SK-N-SH (cell line): Measurements from ENCODE around the gene KIF13A.

Experiments used
- CTCF ChIP-seq: fragments of 200-600 bp; sonication (generic); IDR thresholded peaks from 2 replicates; pipeline ENCODE4 v1.6.1; 2017; ENCODE audit warnings: antibody characterized with exemption, mild to moderate bottlenecking, moderate library complexity
- EZH2phosphoT487 ChIP-seq: fragments of 200-600 bp; sonication (generic); IDR thresholded peaks from 2 replicates; pipeline ENCODE4 v1.6.1; 2017; ENCODE audit warnings: low read depth, mixed run types, mild to moderate bottlenecking, antibody characterized with exemption, moderate library complexity, borderline replicate concordance
- GATA2 ChIP-seq: sonication (generic); formaldehyde crosslinking; IDR thresholded peaks from 2 replicates; pipeline ENCODE4 v1.5.0; 2020; ENCODE audit warnings: mild to moderate bottlenecking, missing genetic modification reagents
- JUND ChIP-seq: IDR thresholded peaks from 2 replicates; pipeline ENCODE4 v1.4.0; 2012
- POLR2AphosphoS5 ChIP-seq: IDR thresholded peaks from 2 replicates; pipeline ENCODE4 v1.6.1; 2012; ENCODE audit warnings: low read depth, low read length
- SIN3A ChIP-seq: IDR thresholded peaks from 2 replicates; pipeline ENCODE4 v1.6.1; 2012; ENCODE audit warnings: low read depth, mild to moderate bottlenecking, low read length, moderate library complexity, borderline replicate concordance
- SMC3 ChIP-seq: IDR thresholded peaks from 2 replicates; pipeline ENCODE4 v1.6.1; 2012; ENCODE audit warnings: low read depth, low read length, improper control_type of control experiment
- TAF1 ChIP-seq: IDR thresholded peaks from 2 replicates; pipeline ENCODE4 v1.6.1; 2012; ENCODE audit warnings: low read depth, mild to moderate bottlenecking, low read length, moderate library complexity, borderline replicate concordance
- USF1 ChIP-seq: IDR thresholded peaks from 2 replicates; pipeline ENCODE4 v1.4.0; 2012; ENCODE audit warnings: low read depth, borderline replicate concordance

DNA sequence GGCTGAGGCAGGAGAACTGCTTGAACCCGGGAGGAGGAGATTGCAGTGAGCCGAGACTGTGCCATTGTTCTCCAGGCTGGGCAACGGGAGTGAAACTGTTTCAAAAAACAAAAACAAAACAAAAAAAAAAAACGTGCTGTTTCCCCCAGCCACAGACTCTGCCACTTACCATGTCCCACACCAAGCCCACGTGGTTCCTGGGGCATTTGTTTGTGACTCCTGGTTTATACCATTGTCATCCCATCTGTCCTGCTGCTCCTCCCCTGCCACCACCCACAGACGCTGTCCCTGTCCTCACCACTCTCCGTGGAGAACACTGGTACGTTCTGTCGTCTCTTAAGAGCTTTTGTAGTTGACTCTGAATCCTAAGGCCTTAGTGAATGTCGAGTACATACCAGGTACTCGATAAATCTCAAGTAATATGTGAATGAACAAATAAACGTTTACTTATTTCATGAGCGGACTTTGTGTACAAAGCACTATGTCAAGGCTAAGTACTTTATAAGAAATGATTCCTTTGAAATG, 48.0 kb upstream of the KIF13A start:
- TF ChIP-seq EZH2phosphoT487, result no peak
- no peak for TF ChIP-seq TAF1
- no peak for TF ChIP-seq CTCF
- TF ChIP-seq USF1, result no peak
- no peak for TF ChIP-seq JUND
- no peak for TF ChIP-seq POLR2AphosphoS5
- no peak for TF ChIP-seq SMC3
- TF ChIP-seq GATA2 (CRISPR knock-in tag), result no peak
- TF ChIP-seq SIN3A, result no peak
